Measurements from ENCODE around the gene AFAP1. TPM values are rescaled to one million over a fixed set of nuclear protein-coding genes. Genes with fewer than 3 reads are reported as not detected.

AFAP1 gene
- total and polyA plus RNA-seq, 12 donors: 2.9 to 8.9 (median 5.8) TPM

DNA sequence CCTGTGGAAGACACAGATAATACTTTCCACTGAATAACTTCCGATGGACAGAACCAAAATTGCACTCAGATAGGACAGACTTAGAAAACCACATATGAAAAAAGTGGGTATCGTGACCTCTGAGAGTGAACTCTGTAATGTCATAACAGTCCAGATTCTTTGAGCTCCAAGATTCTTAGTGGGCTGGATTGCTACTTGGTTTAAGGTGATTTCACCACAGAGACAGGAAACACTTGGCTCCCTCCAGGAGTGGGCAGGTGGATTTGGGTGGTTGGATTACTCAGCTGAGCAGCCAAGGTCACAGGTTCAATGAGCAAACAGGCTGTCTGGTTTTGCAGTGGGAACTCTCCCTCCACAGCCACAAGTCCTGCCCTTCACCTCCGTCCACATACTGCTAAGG, 126.0 kb downstream of the AFAP1 start:
- H3K36me3 ChIP-seq: peaks cover 0 to 62% (median 14%) of the 10 kb centered on the region in 9 donors
- intact Hi-C loops (cut with DNase I): loop anchor here in 2 of 10 donors (10.0 kb wide), 2 partner anchors 101 to 381 kb away; partner anchors contain the start of gene SH3TC1 (in 1 of the 2)
- 83 to 89% methylated on average over 3 of the region's 3 CpGs for WGBS, 2 donors

DNA sequence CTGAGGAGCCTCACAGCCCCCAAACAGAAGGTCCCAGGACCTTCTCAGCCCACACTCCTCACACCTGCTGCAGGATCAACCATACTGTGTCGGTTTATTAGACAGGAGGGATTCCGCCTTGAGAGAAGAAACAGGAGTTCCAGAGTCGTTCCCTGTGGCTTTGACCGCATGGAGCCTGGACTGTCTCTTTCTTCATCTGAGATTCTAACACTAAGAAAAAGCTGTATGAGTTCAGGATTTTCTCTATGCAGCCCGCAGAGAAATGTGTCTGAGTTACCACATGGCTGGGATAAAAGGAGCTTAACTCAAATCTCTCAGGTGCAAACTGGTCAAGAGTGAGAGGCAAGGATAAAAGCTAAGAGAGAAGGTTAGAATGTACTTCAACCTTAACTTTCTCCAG, 126.7 kb downstream of the AFAP1 start:
- peaks cover under 1 to 43% (median 14%) of the 10 kb centered on the region in 9 donors for H3K4me1 ChIP-seq
- TF ChIP-seq, protein P1, sequence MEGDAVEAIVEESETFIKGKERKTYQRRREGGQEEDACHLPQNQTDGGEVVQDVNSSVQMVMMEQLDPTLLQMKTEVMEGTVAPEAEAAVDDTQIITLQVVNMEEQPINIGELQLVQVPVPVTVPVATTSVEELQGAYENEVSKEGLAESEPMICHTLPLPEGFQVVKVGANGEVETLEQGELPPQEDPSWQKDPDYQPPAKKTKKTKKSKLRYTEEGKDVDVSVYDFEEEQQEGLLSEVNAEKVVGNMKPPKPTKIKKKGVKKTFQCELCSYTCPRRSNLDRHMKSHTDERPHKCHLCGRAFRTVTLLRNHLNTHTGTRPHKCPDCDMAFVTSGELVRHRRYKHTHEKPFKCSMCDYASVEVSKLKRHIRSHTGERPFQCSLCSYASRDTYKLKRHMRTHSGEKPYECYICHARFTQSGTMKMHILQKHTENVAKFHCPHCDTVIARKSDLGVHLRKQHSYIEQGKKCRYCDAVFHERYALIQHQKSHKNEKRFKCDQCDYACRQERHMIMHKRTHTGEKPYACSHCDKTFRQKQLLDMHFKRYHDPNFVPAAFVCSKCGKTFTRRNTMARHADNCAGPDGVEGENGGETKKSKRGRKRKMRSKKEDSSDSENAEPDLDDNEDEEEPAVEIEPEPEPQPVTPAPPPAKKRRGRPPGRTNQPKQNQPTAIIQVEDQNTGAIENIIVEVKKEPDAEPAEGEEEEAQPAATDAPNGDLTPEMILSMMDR (IDR thresholded peaks at IDR 0.05): no peak
- DNase-seq (no peak), ATAC-seq (no peak)
- H3K36me3 ChIP-seq: peaks cover 0 to 55% (median 14%) of the 10 kb centered on the region in 9 donors
- intact Hi-C loops (cut with DNase I): loop anchor here in 2 of 10 donors (10.0 kb wide), 2 partner anchors 102 to 382 kb away; partner anchors contain the start of gene SH3TC1 (in 1 of the 2)
- no peaks in the 10 kb centered on the region for H3K9me3 ChIP-seq
- H3K4me3 ChIP-seq: no peak overlapping the region
- peak overlapping the region in 8 of 10 donors; percentile 11 to 84 (median 80) for H3K27ac ChIP-seq
- H3K27me3 ChIP-seq: no peaks in the 10 kb centered on the region
- WGBS, 2 donors: 87 to 89% methylated on average over 5 of the region's 5 CpGs

More for the DNA sequence above, 126.0 kb downstream of the AFAP1 start:
- Histone ChIP-seq H3K27ac (peak overlapping the region in 3 of 10 donors; percentile 70 to 83 (median 81)), H3K27me3 (no peaks in the 10 kb centered on the region), H3K4me1 (peaks cover 0 to 43% (median 14%) of the 10 kb centered on the region in 9 donors), H3K4me3 (no peak overlapping the region), H3K9me3 (no peaks in the 10 kb centered on the region)
- DNase-seq (no peak), ATAC-seq (no peak)
- TF ChIP-seq, protein P1 (IDR thresholded peaks at IDR 0.05): no peak

DNA sequence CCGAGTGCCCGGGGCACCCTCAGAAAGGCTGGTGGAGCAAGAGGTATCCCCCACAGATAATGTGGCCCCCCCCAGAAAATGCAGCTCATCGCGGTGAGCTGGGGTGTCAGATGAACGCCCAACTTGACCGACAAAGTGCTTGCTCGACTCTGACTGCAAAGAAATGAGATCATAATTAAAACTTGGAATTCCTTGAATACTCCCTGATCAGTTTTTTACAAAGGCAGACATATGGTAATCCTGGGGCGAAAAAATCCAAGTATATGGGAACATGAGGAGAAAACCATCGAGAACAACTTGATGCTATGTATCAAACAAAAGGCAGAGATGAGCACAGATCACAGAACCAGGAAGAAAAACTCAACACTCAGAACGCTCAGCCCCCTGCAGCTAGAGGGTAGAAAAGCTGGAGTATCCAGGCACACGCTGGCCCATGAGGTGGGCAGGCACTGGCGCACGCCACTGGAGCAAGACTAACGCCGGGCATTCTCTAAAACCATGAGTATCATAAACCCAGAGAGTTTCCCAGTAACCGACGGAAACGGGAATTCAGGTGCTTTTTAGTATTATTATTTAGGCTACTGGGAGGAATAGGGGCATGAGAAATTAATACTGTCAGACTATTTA, 127.3 kb downstream of the AFAP1 start:
- Histone ChIP-seq H3K27me3 (no peaks in the 10 kb centered on the region), H3K27ac (peak overlapping the region in 8 of 10 donors; percentile 11 to 84 (median 80)), H3K9me3 (no peaks in the 10 kb centered on the region), H3K36me3 (peaks cover 0 to 52% (median 14%) of the 10 kb centered on the region in 9 donors), H3K4me1 (peaks cover 6 to 46% (median 19%) of the 10 kb centered on the region in 9 donors), H3K4me3 (peak overlapping the region in 1 of 10 donors; percentile 12)
- ATAC-seq (peak in 4 of 8 donors; percentile 3 to 42 (median 24)), DNase-seq (no peak)
- TF ChIP-seq, protein P1 (IDR thresholded peaks at IDR 0.05): no peak
- intact Hi-C loops (cut with DNase I): loop anchor here in 2 of 10 donors (10.0 kb wide), 2 partner anchors 102 to 382 kb away; partner anchors contain the start of gene SH3TC1 (in 1 of the 2)
- 72 to 80% methylated on average over 18 of the region's 18 CpGs for WGBS, 2 donors

DNA sequence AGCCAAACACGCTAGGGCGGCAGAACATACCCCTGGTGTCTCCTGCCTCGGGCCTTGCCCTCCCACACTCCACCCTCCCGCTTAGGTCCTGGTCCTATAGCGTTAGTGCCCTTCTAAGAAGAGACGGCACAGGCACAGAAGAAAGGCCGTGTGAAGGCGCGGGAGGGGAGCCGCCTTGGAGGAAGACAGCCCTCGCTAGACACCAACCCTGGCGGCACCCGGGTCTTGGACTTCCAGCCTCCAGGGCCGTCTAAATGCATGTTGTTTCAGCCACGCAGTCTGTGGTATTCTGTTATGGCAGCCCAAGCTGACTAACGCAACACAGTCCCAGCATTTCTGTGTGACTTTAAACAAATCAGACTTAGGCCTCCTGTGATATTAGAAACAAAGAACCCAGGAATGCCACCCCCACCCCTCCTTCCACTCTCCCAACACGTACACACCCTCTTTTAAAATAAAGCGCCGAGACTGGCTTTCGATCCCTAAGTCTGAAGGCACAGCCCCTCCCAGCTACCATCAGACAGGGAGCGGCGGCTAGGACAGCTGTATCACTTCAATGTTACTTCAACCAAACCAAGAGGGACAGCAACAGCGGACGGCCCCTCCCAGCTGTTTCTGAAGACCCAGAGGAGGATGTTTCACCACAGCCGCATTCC, 128.0 kb downstream of the AFAP1 start:
- Histone ChIP-seq H3K9me3 (no peaks in the 10 kb centered on the region), H3K27me3 (no peaks in the 10 kb centered on the region), H3K36me3 (peaks cover 0 to 46% (median 14%) of the 10 kb centered on the region in 9 donors), H3K27ac (peak overlapping the region in 9 of 10 donors; percentile 67 to 84 (median 80)), H3K4me1 (peaks cover 7 to 53% (median 26%) of the 10 kb centered on the region in 9 donors), H3K4me3 (peak overlapping the region in 1 of 10 donors; percentile 12)
- intact Hi-C loops (cut with DNase I): loop anchor here in 2 of 10 donors (10.0 kb wide), 2 partner anchors 103 to 383 kb away; partner anchors contain the start of gene SH3TC1 (in 1 of the 2)
- peak; percentile 64 to 70 for DNase-seq
- TF ChIP-seq, protein P1 (IDR thresholded peaks at IDR 0.05): no peak
- 72 to 81% methylated on average over 25 of the region's 25 CpGs for WGBS, 2 donors
- peak; percentile 63 to 85 (median 76) for ATAC-seq
